GM12878 (cell line): ENCODE results near the gene OR2A5.

Experiments used
- BCL3 ChIP-seq: IDR thresholded peaks from 2 replicates; pipeline ENCODE4 v1.6.1; 2011; ENCODE audit warnings: borderline replicate concordance, low read depth, mild to moderate bottlenecking, moderate library complexity, low read length; ENCODE audit not compliant: insufficient read depth, poor library complexity, severe bottlenecking
- BRCA1 ChIP-seq: IDR thresholded peaks from 2 replicates; pipeline ENCODE4 v1.6.1; 2011; ENCODE audit warnings: low read depth, low read length, improper control_type of control experiment
- CTCF ChIP-seq, 3 experiments: IDR thresholded peaks in 2 of 3; conservative IDR thresholded peaks in 1 of 3; 2 replicates each; pipeline ENCODE4 v1.5.1; 2011; ENCODE audit warnings: low read depth in 3 of 3, low read length in 3 of 3, mild to moderate bottlenecking in 3 of 3, control low read depth in 2 of 3, moderate library complexity in 2 of 3, inconsistent platforms in 1 of 3, mixed read lengths in 1 of 3; ENCODE audit not compliant: control insufficient read depth in 2 of 3, insufficient read depth in 1 of 3; ENCODE audit errors: extremely low read depth in 1 of 3
- FOXM1 ChIP-seq: IDR thresholded peaks from 2 replicates; pipeline ENCODE4 v1.6.1; 2012; ENCODE audit warnings: low read depth, mild to moderate bottlenecking, inconsistent platforms, low read length, moderate library complexity
- IRF3 ChIP-seq: fragments of 450-650 bp; IDR thresholded peaks from 2 replicates; pipeline ENCODE4 v1.6.1; 2014; ENCODE audit warnings: mild to moderate bottlenecking
- MXI1 ChIP-seq: fragments of 150-350 bp; IDR thresholded peaks from 2 replicates; pipeline ENCODE4 v1.6.1; 2011; ENCODE audit warnings: low read depth, mild to moderate bottlenecking, inconsistent platforms, low read length, improper control_type of control experiment
- SMC3 ChIP-seq: IDR thresholded peaks from 2 replicates; pipeline ENCODE4 v1.6.1; 2011; ENCODE audit warnings: low read length, improper control_type of control experiment, borderline replicate concordance
- SREBF2 ChIP-seq: IDR thresholded peaks from 2 replicates; pipeline ENCODE4 v1.6.1; 2012; ENCODE audit warnings: mild to moderate bottlenecking, low read length
- SRF ChIP-seq, 2 experiments: IDR thresholded peaks; 2 replicates each; pipeline ENCODE4 v1.6.1; 2011; ENCODE audit warnings: low read depth in 2 of 2, low read length in 2 of 2, mild to moderate bottlenecking in 1 of 2, moderate library complexity in 1 of 2
- TCF12 ChIP-seq: IDR thresholded peaks from 2 replicates; pipeline ENCODE4 v1.6.1; 2011; ENCODE audit warnings: low read depth, mild to moderate bottlenecking, low read length
- TCF3 ChIP-seq: IDR thresholded peaks from 2 replicates; pipeline ENCODE4 v1.6.1; 2012; ENCODE audit warnings: low read depth, mild to moderate bottlenecking, low read length, borderline replicate concordance; ENCODE audit not compliant: insufficient read depth
- USF2 ChIP-seq: IDR thresholded peaks from 2 replicates; pipeline ENCODE4 v1.6.1; 2011; ENCODE audit warnings: low read depth, low read length, improper control_type of control experiment, borderline replicate concordance

- no peak for TF ChIP-seq CTCF (IDR thresholded peaks at IDR 0.05 in 2 of 3, conservative IDR thresholded peaks at IDR 0.05 in 1 of 3; ENCODE audit: control insufficient read depth in 2 of 3, extremely low read depth in 1 of 3, insufficient read depth in 1 of 3, low read depth in 3 of 3, low read length in 3 of 3)
- no peak for TF ChIP-seq TCF3
- TF ChIP-seq USF2, result no peak
- TF ChIP-seq FOXM1, result no peak
- TF ChIP-seq SMC3, result no peak
- TF ChIP-seq SREBF2, result no peak
- no peak for TF ChIP-seq BRCA1
- TF ChIP-seq IRF3, result no peak
- no peak for TF ChIP-seq MXI1
- TF ChIP-seq SRF (IDR thresholded peaks at IDR 0.05; ENCODE audit: low read depth in 2 of 2, low read length in 2 of 2), result no peak
- no peak for TF ChIP-seq BCL3
- no peak for TF ChIP-seq TCF12
Measured at GRCh38 chr7:144027974-144028373, 20.8 kb upstream of the OR2A5 start.
